Measurements from ENCODE around the gene EGFL6.
"Not testable (repeated sequence)": the region's sequence is repeated elsewhere in the genome, so short reads cannot be mapped to it uniquely, and the experiment has no call there.

GRCh38 chrX:13641684-13642083, 72.3 kb downstream of the EGFL6 start:
- TF ChIP-seq CTCF (IDR thresholded peaks at IDR 0.05; ENCODE audit: low read depth, low read length); EZH2phosphoT487 (IDR thresholded peaks at IDR 0.05; ENCODE audit: low read depth): not testable (repeated sequence)
